ENCODE results near the gene ST8SIA5.

DNA sequence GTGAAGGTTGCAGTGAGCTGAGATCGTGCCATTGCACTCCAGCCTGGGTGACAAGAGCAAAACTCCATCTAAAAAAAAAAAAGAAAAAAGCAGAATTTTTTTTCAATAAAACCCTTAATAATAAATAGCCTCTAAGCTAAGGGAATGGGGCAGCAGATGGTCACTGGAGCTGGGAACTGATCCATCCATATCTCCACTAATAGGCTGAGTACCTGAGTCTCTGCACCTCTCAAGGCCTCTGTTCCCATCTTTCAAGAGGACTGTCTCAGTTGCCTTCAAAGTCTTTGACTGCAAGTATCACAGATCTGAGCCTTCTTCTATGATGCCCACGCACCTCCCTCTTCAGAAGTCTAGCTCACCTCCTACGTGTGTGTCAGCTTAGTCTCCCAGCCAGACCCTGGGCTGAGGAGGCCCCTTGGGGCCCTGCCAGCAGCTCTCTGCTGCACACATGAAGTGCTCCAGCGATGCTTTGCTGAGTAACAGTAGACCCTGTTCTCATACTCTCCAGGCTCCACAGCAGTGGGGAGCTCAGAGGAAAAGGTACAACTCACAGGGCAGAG is 32.9 kb downstream of the ST8SIA5 start:
- no peak for TF ChIP-seq POLR2A (IDR thresholded peaks at IDR 0.05)
- TF ChIP-seq, protein P1, sequence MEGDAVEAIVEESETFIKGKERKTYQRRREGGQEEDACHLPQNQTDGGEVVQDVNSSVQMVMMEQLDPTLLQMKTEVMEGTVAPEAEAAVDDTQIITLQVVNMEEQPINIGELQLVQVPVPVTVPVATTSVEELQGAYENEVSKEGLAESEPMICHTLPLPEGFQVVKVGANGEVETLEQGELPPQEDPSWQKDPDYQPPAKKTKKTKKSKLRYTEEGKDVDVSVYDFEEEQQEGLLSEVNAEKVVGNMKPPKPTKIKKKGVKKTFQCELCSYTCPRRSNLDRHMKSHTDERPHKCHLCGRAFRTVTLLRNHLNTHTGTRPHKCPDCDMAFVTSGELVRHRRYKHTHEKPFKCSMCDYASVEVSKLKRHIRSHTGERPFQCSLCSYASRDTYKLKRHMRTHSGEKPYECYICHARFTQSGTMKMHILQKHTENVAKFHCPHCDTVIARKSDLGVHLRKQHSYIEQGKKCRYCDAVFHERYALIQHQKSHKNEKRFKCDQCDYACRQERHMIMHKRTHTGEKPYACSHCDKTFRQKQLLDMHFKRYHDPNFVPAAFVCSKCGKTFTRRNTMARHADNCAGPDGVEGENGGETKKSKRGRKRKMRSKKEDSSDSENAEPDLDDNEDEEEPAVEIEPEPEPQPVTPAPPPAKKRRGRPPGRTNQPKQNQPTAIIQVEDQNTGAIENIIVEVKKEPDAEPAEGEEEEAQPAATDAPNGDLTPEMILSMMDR (IDR thresholded peaks at IDR 0.05) = no peak
